Measurements from ENCODE around the gene EFS. TPM values are rescaled to one million over a fixed set of nuclear protein-coding genes. Genes with fewer than 3 reads are reported as not detected.

The EFS gene
- total RNA-seq, 1 donor from 2014 or later = 15.2 TPM

GRCh38 chr14:23382731-23383440 is 17.9 kb upstream of the EFS start:
- H3K4me3 ChIP-seq (ENCODE audit: low read depth, low read length) = no peak overlapping the region
- DNase-seq (ENCODE audit: low read depth) = no peak
- no peak for TF ChIP-seq CTCF (conservative IDR thresholded peaks at IDR 0.05; ENCODE audit: low read depth, low read length)

GRCh38 chr14:23382276-23382675 is 17.3 kb upstream of the EFS start:
- H3K4me3 ChIP-seq (ENCODE audit: low read depth, low read length) = no peak overlapping the region
- DNase-seq (ENCODE audit: low read depth) = no peak
- no peak for TF ChIP-seq CTCF (conservative IDR thresholded peaks at IDR 0.05; ENCODE audit: low read depth, low read length)

GRCh38 chr14:23381871-23382270 is 16.9 kb upstream of the EFS start:
- no peak for TF ChIP-seq CTCF (conservative IDR thresholded peaks at IDR 0.05; ENCODE audit: low read depth, low read length)
- no peak overlapping the region for H3K4me3 ChIP-seq (ENCODE audit: low read depth, low read length)
- DNase-seq (ENCODE audit: low read depth) = no peak

- TF ChIP-seq CTCF (conservative IDR thresholded peaks at IDR 0.05; ENCODE audit: low read depth, low read length) = no peak
- DNase-seq (ENCODE audit: low read depth) = no peak
- no peak overlapping the region for H3K4me3 ChIP-seq (ENCODE audit: low read depth, low read length)
Observed at GRCh38 chr14:23380976-23381375, 16.0 kb upstream of the EFS start.

GRCh38 chr14:23380197-23380914 is 15.4 kb upstream of the EFS start:
- no peak for DNase-seq (ENCODE audit: low read depth)
- TF ChIP-seq CTCF (conservative IDR thresholded peaks at IDR 0.05; ENCODE audit: low read depth, low read length) = no peak
- H3K4me3 ChIP-seq (ENCODE audit: low read depth, low read length) = no peak overlapping the region

GRCh38 chr14:23379366-23380196 is 14.6 kb upstream of the EFS start:
- peak; percentile 97 for TF ChIP-seq CTCF (conservative IDR thresholded peaks at IDR 0.05; ENCODE audit: low read depth, low read length)
- no peak for DNase-seq (ENCODE audit: low read depth)
- H3K4me3 ChIP-seq (ENCODE audit: low read depth, low read length) = no peak overlapping the region

All from epithelial cell of proximal tubule (primary cell).